NCI-H2107 treated with DMSO at 0.1 percent for 48 hours (cell line): ENCODE measurements around the gene TSEN15.
"Not testable (repeated sequence)": the region's sequence is repeated elsewhere in the genome, so short reads cannot be mapped to it uniquely, and the experiment has no call there.

Source experiments
- DNase-seq: peaks from one replicate; lab custom pipeline; 2025; ENCODE audit not compliant: unreplicated experiment; lab: John Stamatoyannopoulos, UW

TSEN15 gene

DNA sequence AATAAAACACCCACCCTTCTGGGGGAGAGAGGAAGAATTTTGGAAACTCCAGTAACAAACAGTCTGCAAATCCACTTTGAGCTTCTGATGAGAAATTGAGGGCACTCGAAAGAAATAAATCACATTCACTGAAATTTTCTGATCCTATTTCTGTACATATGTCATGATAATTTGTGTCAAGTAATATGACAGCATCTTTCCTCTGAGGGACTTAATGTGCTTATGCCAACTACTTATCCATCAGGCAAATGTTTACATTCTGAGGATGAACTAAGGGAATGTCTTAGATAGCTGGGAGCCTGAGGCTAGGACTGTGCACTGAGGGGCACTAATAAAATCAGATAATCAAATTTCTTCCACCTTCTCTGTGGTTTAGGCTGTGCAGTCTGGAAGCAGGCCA is 44.5 kb downstream of the TSEN15 start:
- no peak for DNase-seq

GRCh38 chr1:184096580-184096979 is 45.0 kb downstream of the TSEN15 start:
- not testable (repeated sequence) for DNase-seq

- no peak for DNase-seq
These were observed 49.6 kb downstream of the TSEN15 start for GRCh38 chr1:184101141-184101540.

GRCh38 chr1:184101571-184101970 is 50.0 kb downstream of the TSEN15 start:
- no peak for DNase-seq

DNA sequence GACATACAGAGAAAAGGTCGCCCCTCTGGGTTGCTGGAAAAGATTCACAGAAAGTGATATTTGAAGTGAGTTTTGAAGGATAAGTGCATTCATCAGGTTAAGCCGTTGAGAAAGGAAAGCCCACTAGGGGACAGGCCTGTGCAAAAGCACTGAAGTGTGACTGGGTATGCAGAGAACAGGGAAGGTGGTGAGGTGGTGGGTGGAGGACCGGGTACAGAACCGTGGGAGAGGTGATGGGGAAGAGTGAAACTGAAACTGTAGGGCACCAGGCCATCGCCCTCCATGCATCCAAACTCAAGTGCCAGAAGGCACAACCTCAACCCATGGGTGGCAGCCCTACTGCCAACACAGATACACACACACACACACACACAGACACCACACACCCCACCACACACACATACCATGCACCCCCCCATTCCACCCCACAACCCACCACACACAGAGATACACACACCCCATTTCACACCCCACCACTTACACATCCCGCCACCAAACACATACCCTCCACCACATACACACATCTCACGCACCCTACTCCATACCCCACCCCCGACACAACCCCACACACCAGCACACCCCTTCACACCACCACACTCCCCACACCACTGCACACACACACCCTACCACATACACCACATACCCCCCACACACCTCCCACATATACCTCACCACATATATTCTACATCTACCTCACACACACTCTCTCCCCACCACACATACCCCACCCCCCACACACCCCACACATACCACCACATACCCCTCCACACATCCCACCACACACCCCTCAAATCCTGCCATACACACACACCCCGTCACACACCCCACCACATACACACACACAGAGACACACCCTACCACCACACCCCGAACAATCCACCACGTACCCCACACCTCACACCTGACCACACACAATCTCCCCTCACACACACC is 59.0 kb downstream of the TSEN15 start:
- no peak for DNase-seq

GRCh38 chr1:184112176-184112948 is 60.8 kb downstream of the TSEN15 start:
- DNase-seq: no peak

GRCh38 chr1:184113251-184113650 is 61.7 kb downstream of the TSEN15 start:
- no peak for DNase-seq

- no peak for DNase-seq
These were observed 63.4 kb downstream of the TSEN15 start for GRCh38 chr1:184114818-184115398.

- no peak for DNase-seq
These were observed 64.8 kb downstream of the TSEN15 start for GRCh38 chr1:184116287-184116686.

GRCh38 chr1:184118046-184118445 is 66.5 kb downstream of the TSEN15 start:
- no peak for DNase-seq
